GM18519 (cell line): ENCODE data around the gene SST.
A peak's percentile ranks its signal among the peaks of the same experiment; 100 is the strongest.

ENCODE experiments used
- ATAC-seq: cut with Tn5 transposase; IDR thresholded peaks from one replicate; pipeline ENCODE4 v1.9.1; 2021; ENCODE audit warnings: mild to moderate bottlenecking, moderate library complexity; ENCODE audit not compliant: unreplicated experiment, low FRiP score

Gene SST

DNA sequence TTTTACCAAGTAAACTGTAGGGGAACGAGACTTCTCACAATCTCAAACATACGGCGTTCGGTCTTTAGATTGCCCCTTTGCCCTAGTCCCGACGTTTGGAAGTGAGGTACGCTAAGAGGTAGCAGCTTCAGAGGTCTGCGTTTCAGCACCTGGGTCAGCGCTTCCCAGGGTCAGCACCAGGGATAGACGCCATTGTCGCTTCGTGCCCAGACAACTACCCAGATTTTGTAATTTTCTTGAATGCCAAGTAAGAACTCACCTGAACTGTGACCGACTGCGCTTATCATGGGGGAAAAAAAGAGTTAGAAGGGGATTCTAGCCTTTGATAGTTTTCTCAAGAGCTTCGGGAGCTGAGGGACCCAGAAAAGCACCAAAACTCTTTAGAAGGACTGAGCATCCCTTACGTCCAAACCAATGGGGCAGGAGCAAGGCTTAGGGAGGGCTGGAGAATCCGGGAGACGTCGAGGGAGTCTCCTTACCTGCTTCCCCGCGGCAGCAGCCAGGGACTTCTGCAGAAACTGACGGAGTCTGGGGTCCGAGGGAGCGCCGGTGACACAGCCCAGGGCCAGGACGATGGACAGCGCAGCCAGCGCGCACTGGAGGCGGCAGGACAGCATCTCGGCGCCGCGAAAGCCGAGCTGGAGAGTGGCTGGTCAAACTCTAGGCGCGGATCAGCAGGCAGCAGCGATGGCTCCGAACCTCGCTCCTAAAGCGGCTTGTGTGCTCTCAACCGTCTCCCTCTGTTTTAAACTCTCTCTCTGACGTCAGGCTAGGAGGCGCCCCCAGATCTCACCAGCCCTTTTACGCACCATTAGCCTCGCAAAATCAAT lies at the start of gene SST:
TSS of gene SST (minus strand) at position 720 of the 830 bp plus-strand sequence. CDS start at position 617, 103 bp downstream.
- ATAC-seq = no peak

DNA sequence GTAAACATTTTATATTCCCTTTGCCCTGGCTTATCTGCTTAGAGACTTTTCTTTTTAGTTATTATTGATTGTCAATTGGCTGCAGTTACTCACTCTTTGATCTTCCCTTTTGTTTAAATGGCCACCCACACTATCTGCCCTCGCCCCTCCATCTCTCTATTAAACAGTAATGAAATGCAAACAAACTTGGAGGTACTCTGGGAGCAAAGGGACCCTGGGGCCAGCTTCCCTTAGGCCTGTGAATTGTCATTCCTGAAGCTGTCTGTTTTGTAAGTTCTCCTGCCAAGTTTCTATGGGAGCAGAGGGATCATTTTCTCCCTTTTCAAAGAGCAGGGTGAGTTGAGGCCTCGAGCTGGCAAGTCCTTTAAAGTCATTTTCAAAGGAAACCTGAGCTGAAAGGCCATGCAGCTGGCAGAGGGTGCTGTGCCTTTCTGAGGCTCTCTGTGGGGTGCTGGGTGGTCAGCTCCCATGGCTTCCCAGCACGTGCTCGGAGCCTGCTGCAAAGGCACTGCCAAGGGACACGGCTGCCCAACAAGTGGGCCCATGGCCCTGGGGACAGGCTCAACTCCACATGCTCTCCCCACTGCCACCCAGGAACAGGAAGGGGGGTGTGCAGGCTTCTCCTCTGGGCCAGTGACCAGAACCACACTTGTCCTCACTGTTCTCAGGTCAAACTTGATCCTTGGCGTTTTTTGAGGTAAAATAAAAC lies 49.6 kb upstream of the SST start:
- no peak for ATAC-seq

DNA sequence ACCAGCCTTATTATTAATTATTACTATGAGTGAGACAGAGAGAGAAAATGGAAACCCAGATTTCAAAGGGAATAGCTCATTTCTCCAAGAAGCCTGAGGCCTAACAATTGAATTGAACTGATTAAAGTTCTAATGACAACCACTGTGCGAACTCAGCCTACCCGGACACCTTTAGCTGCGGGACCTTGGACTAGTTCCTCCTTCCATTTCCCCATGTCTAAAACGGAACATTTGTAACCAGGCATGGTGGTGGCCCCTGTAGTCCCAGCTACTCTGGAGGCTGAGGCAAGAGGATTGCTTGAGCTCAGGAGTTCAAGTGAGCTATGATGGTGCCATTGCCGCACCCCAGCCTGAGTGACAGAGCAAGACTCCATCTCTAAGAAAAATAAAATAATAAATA lies 48.6 kb upstream of the SST start:
- no peak for ATAC-seq

DNA sequence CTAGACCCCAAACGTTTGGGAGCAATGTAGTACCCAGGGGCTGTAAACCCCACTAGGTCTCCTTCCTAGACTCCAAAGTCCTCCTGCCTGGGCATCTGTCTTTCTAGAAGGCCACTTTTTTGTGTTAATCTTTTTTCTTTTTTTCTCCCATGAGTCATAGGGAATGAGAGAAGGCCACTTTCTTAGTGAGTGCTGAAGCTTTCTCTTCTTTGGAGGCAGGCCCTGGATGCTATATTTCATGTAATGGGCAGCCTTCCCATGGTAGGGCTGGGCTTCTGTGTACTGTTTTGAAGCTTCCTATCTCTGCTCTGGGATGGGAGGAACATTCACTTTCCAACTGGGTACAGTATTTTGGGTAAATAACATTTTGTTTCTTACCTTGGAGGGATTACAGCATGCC lies 47.4 kb upstream of the SST start:
- ATAC-seq = no peak

DNA sequence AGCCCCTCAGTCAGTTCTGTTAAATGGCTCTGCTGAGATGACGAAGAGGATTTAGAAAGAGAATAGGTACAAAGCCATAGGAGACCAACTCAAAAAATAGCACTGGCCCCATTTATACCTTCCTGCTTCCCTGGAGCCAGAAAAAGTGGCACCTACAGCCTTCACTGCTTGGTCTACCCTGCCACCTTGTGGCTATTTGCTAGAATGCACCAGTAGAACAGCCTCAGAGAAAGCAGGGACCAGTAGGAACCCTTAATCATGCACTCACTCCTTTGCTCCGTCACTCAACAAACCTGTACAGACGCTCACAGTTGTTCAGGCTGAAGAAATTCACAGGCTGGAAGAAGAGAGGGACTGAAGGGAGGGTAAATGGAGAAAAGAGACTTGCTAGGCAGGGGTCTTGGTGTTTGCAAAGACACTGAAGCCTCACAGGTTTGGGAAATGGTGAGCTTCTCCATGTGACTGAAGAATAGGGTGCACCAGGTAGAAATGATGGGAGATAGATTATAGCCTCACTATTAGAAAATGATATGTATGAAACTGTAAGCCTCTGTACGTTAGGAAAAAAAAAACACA lies 44.3 kb upstream of the SST start:
- peak; percentile 85 for ATAC-seq

DNA sequence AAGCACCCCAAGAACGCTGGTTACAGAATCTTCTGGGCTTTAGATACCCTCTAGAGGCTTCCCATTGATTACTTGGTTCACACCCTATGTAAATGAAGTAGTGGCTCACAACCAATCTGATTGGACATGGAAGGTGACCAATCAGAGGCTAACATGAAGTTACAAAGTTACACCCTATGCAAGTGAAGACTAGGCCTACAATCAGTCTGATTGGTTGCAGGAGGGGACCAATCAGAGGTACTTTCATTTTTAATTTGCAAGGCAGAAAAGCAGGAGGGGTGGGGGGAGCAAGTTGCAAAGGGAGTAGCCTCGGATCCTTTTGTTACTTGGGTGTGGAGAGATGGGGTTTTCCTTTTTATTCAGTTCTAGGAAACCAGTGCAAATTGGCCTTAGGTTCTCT lies 43.3 kb upstream of the SST start:
- no peak for ATAC-seq

DNA sequence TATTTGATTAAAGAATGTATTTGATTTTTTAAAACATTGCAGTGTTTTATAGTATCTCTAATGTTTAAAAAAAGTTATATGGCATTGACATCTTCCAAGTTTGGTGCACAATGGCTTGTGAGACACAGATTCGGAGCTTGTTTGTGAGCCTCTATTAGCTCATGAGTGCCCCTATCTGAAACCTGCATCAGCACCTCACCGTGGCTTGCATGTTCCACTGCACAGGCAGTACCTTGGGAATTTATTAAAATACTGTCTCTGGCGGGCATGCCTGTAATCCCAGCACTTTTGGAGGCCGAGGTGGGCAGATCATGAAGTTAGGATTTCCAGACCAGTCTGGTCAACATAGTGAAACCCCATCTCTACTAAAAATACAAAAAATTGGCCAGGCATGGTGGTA lies 39.0 kb upstream of the SST start:
- ATAC-seq = no peak

DNA sequence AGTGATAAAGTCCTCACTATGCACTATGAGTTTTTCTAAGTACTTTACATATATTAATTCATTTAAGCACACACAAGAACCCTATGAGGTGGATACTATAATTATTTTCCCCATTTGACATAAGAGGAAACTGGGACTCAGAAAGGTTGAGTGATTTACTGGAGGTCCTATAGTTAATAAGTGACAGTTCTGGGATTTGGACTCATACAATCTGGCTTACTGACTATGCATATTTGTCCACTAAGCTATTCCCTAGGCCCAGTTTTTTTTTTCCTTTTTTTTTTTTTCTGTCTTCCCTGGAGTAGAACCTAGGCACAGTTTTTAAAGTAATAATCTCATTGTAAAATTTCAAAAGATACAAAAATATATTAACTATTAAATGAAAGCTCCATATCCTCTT lies 38.5 kb upstream of the SST start:
- ATAC-seq = no peak

DNA sequence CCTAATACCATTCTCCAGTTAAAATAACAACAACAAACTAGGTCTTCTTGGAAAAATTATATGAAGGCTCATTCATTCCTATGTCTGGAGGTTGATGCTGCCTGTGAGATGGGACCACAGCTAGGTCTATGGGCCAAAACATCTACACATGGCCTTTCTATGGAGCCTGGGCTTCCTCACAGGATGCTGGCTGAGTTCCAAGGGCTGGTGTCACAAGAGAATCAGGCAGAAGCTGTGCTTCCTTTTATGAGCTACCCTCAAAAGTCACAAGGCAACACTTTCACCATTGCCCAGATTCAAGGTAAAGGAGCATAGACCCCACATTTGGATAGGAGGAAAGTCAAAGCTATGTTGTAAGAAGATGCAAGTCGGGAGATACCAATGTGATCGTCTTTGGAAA lies 36.8 kb upstream of the SST start:
- no peak for ATAC-seq

DNA sequence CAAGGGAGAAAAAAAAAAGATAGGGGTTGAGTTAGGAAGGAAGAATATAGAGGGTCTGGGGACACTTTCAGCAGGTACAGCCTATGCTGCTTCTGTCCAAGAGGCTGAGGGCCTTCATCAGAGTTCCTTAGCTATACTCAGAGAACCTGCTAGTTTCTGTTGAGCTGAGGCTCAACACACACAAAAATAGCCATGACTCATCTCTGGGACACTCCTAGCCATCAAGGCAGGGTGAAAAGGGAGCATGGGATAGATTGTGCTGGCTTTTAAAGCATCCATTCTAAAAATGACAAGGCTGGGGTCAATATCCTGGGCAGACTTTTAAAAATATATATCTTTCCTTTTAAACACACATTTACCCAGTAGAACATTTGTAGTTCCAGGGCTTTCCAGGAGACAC lies 35.0 kb upstream of the SST start:
- ATAC-seq = no peak

DNA sequence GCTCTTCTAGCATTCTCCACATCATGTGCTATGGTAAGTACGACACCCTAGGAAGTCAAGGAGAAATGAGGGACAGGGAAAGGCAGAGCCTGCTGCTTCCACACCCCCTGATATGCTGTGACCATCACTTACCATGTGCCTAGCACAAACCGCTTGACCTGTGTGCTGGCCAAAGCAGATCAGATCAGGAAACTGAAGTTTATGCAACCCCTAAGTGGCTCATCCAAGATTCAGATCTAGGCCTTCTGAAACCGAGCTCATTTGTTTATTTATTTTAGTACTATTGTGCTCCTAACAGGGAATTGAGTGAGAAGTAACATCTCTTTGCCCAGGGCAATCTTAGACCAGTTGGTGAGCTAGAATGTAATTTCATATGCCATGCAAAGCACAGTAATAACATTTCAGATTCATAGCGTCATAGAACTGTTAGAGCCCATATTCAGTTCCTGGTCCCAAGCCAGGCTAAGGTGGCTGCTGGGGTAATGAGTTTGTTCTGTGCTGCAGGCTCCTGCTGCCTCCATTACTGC lies 32.4 kb upstream of the SST start, which contains the start of gene RTP2:
TSS of gene RTP2 (minus strand) at position 51 of the 527 bp plus-strand sequence. CDS start 429 bp downstream, outside the sequence.
- ATAC-seq = no peak

DNA sequence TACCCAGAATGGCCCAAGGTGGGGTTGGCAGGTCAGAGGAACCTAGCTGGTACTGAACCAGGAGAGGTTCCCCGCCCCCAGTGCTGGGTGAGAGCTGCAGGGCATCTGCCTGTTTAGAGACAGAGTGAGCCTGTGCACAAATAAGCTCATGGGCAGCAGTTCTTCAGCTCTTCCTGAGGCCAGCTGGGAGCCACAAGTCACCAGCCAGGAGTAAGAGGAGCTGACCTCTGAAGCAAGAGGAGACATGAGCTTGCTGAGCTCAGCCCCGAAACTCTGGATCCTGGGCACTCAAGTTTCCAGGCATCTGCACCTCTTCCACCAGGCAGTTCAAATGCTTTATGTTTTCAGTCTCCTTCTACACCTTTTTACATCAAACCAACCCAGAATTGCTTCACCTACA lies 30.1 kb upstream of the SST start:
- no peak for ATAC-seq

DNA sequence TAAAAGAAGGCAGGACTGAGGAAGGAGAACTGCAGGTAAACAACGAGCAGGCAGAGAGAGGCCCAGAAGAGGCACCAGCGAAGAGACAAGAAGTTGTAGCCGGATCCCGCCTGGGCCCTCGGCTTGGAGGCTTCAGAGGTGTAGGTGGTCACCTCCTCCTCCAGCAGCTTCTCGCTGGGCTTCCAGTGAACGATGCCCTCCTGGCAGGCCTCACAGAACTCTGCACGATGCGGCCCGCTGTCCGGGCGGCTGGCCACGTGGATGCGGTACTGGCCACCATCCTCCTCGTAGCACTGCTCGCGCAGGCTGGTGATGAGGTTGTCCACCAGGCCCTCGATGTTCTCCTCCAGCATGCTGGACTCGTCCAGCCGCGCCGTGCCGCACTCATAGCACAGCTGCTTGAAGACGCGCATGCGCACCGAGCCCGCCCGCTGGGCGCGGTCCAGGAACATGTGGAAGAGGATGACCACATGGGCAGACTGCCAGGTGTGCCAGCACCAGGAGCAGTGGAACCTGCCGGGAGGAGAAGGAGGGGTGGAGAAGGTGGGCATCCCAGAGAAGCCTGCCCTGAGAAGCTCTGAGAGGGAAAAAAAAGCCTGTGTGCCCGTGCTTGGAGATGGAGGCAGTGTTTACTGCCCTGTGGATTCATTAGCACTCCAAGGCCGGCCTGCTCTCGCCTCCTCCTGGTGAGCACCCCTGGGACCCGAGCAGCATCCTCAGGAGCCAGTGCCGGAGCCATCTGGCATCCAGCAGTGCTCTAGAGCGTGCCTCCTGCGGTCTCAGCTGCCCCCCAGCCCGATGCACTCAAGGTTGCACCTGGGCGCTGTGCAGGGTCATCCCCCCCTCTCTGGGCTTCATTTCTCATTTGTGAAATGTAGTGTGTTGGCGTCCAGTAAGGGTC lies 28.6 kb upstream of the SST start:
- no peak for ATAC-seq

DNA sequence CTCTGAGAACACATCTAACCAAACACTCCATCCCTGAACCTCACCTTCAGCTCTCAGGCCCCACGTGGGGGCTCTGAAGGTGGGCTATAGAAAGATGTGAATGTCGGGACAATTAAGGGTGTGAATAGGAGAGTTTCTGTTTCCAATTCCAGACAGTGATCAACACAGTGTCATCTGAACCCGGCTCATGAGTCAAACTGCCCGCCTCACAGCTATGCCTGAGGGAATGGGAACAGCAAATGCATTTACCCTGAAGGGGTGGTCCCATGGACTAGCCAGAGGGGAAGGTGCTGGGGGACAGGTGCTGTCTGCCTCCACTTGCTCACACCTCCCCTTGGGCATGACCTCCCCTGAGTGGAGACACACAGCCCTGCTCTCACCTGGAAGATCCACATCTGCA lies 25.8 kb upstream of the SST start:
- ATAC-seq = no peak

DNA sequence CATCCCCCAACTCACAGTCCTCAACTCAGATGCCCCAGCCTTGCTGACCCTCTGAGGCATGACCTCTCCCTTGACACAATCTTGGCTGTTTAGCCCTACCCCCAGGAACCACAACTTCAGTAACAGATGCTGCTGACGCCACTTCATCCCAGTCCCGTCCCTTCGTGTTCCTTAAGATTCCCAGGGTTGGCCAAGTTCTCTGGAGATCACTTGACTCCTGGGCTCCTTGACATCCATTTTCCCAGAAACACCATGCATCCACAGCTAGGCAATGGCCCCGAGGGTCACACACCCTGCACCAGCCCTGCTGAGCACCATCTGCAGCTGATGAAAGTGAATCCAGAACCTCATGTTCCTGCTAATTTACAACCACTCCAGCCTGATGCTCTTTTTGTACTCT lies 25.3 kb upstream of the SST start:
- ATAC-seq = no peak

DNA sequence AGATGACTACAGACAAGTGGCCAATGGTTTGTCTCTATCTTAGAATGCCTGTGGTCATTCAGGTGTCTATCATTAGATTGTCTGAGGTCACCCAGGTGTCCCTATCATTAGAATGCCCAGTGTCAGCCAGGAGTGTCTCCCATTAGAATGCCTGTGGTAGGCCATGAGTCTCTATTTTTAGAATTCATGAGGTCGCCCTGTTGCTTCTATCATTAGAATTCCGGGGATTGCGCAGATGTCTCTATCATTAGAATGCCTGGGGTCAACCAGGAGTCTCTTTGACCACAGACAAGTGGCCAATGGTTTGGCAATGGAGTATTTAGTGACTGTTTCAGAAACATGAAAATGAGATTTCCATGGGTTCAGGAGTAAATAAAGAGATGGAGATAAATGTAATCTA lies 24.6 kb upstream of the SST start:
- no peak for ATAC-seq

DNA sequence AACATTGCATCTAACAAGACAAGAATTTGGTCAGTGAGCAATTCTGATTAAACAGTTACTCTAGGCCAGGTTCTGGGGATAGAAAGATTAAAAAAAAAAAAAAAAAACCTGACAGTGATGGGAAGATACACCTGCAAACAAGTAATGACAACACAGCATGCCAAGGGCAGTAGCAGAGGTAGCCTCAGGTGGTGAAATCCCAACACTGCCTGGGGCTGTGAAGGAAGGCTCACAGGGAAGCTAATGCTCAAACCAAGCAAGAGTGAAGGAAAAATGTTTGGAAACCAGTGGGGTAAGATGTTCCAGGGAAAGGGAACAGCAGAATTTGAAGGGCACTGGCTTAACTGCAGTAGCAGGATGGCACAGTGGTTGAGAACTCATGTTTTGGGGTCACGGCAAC lies 23.2 kb upstream of the SST start:
- ATAC-seq = no peak

DNA sequence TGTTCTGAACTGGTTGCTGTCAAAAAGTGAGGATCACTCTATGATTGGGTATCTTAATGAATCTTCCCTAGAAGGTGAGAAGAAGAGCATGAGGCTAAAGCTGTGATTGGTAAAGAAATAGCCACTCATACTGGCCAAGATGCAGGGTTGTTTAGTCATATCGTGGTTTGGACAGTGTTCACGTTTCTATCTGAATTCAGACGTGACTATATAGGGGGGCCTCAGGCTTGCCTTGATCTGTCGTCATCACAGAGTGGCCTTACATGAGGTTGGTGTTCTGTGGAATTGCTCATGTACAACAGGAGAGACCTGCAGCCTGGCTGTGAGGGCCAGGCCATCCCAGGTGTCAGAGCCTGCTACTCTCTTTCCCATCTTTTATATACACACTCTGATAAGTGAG lies 19.8 kb upstream of the SST start:
- ATAC-seq = no peak

DNA sequence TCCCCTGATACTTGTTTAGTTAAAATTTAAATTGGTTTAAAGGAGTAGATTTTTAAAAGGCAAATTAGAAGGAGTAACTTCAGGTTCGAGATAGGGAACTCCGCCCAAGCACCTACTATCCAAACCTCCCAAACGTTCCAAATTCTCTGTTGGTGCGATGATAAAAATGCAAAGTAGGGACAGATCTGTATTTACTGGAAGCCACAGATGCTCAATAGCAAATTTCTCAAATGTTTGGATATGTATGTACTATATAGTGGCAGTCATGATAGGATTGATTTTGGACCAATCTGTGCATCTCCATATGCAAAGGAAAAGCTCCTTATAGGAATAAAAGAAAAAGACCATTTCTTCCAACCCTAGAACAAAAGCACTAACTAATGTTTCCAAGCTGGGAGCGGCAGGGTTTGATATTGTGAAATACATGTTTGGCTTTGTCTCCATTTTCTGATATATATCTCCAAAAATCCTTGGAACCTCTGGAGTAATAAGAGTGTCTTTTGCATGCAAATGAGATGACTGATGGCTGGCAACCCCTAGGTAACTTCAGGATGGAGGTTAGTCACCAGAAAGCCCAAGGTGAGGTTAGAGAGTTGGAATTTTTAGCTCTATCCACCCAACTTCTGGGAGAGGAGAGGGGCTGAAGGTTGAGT lies 16.6 kb upstream of the SST start:
- no peak for ATAC-seq

DNA sequence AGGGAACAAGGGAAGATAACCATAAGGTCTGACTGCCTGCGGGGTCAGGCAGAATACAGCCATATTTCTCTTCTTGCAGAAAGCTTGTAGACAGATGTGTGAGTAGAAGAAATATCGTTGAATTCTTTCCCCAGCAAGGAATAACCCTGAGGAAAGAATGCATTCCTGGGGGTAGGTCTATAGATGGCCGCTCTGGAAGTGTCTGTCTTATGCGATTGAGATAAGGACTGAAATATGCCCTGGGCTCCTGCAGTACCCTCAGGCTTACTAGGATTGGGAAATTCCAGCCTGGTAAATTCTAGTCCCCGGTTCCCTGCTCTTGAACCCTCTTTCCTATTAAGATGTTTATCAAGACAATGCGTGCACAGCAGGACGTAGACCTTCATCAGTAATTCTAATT lies 15.8 kb upstream of the SST start:
- ATAC-seq = no peak
